NCI-H460 (cell line): ENCODE data around the gene GTF3C2. TPM values are rescaled to one million over a fixed set of nuclear protein-coding genes. Genes with fewer than 3 reads are reported as not detected.

Source experiments
- DNase-seq: peaks from one replicate; pipeline ENCODE4 v3.0.0-alpha.2; 2016; ENCODE audit warnings: low read depth; ENCODE audit errors: extremely low read depth
- polyA plus RNA-seq: library from polyadenylated mRNA; depleted of rRNA; stranded (reverse); fragments of >200 nt; gene quantifications from 2 replicates; pipeline ENCODE4 v1.2.3, GENCODE V29; 2014; cell fraction: nucleus; rRNA removed
- total RNA-seq: library from RNA; depleted of rRNA; stranded (reverse); fragments of >200 nt; shearing (Covaris generic); gene quantifications from 2 replicates; pipeline ENCODE4 v1.2.3, GENCODE V29; 2014; rRNA removed

Gene GTF3C2, protein sequence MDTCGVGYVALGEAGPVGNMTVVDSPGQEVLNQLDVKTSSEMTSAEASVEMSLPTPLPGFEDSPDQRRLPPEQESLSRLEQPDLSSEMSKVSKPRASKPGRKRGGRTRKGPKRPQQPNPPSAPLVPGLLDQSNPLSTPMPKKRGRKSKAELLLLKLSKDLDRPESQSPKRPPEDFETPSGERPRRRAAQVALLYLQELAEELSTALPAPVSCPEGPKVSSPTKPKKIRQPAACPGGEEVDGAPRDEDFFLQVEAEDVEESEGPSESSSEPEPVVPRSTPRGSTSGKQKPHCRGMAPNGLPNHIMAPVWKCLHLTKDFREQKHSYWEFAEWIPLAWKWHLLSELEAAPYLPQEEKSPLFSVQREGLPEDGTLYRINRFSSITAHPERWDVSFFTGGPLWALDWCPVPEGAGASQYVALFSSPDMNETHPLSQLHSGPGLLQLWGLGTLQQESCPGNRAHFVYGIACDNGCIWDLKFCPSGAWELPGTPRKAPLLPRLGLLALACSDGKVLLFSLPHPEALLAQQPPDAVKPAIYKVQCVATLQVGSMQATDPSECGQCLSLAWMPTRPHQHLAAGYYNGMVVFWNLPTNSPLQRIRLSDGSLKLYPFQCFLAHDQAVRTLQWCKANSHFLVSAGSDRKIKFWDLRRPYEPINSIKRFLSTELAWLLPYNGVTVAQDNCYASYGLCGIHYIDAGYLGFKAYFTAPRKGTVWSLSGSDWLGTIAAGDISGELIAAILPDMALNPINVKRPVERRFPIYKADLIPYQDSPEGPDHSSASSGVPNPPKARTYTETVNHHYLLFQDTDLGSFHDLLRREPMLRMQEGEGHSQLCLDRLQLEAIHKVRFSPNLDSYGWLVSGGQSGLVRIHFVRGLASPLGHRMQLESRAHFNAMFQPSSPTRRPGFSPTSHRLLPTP
- total RNA-seq, result 59.8 and 66.5 TPM in 2 replicates
- polyA plus RNA-seq, result 66.1 and 73.7 TPM in 2 replicates

DNA sequence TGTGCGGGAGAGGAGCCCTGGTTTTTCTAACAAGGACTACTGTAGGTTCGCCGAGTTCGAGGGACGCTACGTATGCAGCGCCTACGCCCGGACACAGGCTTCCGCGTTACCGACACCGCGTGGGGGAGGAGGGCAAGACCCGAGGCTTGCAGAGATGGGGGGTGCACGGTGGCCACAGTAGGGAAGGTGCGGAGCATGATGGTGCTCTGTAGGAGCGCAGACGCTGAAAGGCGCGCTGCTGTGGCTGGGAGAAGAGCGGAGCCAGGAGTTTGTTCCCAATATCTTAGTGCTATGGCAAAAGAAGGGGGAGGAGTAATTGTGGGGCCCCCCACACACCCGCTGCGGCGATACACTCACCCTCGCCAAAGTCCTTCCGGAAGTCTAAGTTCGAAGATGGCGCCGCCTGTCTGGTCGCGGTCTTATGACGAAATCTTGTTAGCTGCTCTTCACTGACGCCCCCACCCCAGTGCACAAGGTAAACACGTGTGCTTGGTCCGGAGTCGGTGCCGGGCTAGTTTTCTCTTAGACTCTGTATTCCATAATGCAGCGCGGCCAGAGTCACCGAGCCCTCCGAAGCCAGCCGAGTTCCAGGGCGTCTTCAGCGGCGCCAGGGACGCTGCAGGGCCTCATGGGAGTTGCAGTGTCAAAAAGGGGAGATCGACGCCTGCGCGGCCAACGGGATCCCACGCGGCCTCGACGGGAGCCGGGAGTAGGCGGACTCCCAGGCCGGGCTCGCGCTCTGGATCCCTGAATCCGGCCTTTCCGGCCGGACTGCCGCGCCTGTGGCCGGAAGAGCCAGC is at the start of gene GTF3C2:
TSS of gene GTF3C2 (minus strand) at position 383 of the 800 bp plus-strand sequence. CDS start 13,210 bp downstream, outside the sequence.
- peak; percentile 97 for DNase-seq

DNA sequence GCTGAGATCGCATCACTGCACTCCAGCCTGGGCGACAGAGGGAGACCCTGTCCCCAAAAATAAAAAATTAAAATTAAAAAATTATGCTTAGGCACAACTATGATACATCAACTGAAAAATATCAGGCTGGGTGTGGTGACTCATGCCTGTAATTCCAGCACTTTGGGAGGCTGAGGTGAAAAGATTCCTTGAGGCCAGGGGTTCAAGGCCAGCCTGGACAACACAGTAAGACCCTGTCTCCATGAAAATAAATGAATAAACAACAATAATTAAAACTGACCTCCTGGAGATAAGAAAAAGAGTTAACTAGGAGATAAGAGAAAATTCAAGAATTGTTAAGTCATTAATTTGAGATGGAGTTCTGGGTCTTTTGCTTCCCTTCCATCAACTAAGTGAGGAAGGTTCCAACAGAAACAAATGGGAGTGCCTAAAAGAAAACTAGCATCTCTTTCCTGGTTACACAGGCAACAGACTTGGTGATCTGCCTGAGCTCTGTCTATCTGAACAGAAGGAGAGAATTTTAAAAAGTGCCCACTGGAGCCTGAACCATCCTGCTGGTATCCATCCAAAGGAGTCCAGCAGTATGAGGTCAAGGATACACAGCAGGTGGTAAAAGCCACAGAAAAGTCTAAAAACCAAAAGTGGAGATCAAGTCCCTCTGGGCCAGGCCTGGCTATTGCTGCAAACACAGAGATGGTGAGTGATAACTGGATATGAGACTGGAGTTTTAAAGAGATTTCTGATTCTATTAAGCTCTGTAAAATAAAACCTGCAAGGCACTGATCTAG is 44.0 kb upstream of the GTF3C2 start:
- DNase-seq, result no peak

DNA sequence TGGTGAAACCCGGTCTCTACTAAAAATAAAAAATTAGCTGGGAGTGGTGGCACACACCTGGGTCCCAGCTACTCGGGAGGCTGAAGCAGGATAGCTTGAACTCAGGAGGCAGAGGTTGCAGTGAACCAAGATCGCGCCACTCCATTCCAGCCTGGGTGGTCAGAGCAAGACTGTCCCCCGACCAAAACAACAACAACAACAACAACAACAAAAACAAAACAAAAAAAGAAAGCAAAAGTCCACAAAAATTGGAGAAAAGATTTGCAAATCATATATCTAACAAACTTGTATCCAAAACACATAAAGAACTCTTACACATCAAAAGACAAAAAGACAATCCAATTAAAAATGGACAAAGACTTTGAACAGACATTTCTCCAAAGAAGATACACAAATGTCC is 42.4 kb upstream of the GTF3C2 start:
- DNase-seq, result no peak

DNA sequence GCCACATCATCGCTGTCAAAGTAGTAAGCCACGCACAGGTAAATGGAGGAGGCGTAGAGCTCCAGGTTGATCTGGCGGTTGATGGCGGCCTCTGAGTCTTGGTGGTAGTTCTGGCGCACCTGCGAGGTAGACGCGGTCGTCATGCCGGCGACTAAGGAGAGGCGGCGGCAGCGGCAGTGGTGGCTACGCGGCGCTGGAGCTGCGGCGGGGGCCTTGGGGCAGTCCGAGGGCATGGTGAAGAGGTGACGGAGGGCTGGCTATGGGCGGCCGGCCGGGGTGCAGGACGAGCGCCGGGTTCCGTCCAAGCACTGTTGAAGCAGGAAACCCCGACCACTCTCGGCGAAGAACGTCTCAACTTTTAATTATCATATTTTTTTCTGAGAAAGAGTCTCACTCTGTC is 36.7 kb upstream of the GTF3C2 start:
- DNase-seq, result no peak

DNA sequence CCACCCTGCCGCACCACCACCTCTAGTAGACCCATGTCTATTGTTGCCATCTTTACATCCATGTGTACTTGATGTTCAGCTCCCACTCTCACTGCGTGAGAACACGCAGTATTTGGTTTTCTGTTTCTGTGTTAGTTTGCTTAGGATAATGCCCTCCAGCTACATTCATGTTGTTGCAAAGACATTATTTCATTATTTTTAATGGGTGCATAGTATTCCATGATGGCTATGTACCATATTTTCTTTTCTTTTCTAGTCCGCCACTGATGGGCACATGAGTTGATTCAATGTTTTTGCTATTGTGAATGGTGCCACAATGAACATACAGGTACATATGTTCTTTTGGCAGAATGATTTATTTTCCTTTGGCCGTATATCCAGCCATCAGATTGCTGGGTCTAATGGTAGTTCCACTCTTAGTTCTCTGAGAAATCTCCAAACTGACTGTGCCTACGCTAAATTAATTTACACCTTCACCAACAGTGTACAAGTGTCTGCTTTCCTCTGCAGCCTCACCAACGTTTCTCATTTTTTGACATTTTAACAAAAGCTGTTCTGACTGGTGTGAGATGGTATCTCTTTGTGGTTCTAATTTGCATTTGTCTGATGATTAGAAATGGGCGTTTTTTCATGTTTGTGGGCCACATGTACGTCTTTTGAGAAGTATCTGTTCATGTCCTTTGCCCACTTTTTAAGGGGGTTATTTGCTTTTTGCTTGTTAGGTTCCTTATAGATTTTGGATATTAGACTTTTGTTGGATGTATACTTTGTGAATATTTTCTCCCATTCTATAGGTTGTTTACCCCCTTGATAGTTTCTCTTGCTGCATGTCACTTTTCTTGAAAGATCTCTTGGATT is 34.5 kb upstream of the GTF3C2 start:
- no peak for DNase-seq

DNA sequence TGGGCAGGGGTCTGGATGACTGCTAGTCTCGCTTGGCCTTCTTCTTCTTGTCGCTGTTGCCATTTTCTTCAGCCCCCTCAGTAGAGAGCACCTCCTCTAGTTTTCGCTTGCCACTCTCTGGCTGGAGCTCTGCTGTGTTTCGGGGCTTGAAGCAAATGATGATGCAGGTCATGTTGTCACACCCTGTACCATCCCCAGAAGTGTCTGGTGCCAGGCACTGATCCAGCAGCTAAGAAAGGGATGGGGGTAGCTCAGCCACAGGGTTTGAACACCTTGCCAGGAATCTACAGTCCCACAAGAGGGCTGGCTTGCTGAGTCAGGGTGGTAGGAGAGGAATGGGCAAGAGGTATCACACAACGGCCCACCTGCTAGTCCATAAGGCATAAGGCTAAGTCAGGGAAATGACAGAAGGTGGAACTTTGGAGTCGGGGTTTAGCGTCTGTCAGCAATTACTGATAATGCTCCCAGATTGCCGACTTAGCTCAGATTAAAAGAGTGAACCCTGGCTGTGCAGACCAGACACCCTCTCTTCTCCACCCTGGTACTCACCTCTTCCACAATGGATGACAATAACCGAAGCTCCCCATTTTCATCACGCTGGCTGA is 25.1 kb upstream of the GTF3C2 start:
- no peak for DNase-seq

DNA sequence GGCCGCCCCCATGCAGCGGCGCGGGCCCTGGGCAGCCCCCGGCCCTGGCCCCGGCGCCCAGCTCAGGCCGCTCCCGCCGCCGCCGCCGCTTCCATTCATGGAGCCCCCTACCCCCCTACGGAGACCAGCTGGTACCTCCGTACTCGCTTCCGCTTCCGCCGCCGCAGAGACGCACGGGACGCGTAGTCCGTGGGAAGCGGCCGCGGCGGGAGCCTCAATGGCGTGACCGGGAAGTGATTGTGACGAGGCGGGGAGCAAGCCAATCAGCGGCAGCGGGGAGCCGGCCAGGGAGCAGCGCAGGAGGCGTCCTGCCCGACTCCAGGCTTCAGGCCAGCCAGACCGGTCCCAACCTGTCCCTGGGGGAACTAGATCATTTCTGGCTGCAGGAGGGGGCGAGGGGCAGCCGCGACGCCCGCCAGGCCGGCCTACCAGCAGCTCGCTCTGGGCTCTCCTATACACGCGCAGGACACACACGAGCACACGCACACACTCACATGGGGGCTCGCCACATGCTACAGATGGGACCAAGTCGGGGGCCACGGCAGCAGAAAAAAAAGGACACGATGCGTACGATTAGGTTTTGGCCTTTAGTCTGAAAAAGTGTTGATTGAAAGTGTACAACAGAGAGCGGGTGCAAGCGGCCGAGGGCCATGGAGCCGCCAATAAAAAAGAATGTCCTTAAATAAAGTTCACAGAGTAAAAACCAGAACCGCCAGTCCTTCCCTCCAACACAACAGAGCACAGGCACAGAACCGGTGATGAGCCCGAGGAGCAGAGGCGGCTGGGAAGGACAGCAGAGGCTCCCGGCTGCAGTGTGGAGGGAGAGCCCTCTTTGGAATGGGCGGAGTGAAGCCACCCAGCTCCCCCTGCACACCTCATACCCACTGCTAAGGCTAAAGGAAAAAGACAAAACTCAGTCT is 24.3 kb upstream of the GTF3C2 start, which contains the start of gene ZNF513:
TSS of gene ZNF513 (minus strand) at position 109 of the 920 bp plus-strand sequence. CDS start 208 bp downstream, outside the sequence.
- DNase-seq, result peak; percentile 93

DNA sequence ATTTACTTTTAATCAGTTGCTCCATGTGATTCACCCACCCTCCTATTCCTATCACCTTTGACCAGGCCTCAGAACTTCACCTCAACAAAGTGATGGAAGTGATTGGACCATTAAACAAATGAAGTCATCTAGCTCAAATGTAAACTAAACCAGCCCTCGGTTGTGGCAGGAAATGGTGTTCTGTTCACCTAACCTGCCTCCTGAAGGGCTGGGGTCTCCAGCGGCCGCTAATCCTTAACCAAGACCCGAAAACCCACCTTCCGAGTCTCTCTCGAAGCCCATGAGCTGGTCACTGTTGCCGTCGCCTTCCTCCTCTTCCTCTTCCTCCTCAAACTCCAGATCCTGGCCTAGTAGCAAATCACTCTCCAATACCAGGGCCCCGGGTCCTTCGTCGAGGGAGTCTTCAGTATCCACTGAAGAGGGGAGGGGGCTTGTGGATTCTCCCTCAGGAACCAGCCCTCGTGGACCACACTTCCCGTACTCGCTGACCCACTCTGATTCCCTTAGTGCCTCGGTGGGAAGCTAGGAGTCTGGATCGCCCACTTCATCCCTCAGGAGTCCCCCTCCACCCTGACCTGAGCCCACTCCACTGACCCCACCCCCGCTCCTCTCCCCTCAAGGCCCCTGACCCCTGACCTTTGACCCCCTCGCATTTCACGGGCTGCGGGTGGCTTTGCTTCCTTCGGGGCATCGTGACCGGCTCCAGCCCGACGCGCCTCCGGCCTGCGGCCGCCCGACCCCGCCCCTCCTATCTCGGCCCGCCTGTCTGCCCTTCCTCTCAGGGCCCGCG is 23.5 kb upstream of the GTF3C2 start:
- peak; percentile 27 for DNase-seq

DNA sequence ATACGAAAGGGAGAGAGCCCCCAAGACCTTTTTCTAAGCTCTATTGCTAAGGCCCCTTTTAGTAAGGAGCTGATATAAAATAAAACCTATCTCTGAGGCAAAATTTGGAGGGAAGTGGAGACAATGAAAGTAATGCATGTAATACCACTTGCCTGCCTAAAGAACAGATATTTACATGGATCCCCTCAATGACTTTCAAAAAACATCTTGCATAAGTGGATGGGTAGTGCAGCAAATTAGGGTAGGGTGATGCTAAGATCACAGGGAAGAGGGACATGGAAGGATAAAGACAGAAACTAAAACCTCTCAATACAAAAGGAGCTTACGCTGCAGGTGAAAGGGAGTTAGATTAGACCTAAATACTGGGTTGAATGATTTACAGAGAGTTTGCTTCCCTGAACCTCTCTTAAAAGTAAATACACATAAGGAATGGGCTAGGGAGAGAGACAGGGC is 22.8 kb upstream of the GTF3C2 start:
- DNase-seq, result no peak

DNA sequence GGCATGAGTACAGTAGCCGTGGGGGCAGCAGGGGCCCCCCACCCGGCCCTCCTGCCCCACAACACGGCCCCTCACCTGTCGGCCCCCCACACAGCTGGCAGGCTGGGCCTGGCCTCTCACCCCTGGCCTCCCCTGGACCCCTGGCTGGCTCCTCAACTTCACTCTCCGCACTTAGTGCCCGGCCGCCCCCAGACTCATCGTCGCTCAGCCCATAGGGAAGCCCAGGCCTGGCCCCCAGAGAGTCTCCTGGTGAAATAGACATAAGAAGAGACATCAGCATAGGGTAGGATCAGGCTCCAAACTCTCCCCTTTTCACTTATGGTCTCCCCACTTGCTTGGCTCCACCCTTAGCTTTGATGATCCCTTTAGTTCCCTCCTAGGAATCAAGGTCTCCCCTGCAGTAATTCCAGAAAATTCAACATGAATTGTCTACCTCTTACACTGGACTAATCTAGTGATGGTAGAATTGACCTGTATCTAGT is 22.3 kb upstream of the GTF3C2 start:
- no peak for DNase-seq

DNA sequence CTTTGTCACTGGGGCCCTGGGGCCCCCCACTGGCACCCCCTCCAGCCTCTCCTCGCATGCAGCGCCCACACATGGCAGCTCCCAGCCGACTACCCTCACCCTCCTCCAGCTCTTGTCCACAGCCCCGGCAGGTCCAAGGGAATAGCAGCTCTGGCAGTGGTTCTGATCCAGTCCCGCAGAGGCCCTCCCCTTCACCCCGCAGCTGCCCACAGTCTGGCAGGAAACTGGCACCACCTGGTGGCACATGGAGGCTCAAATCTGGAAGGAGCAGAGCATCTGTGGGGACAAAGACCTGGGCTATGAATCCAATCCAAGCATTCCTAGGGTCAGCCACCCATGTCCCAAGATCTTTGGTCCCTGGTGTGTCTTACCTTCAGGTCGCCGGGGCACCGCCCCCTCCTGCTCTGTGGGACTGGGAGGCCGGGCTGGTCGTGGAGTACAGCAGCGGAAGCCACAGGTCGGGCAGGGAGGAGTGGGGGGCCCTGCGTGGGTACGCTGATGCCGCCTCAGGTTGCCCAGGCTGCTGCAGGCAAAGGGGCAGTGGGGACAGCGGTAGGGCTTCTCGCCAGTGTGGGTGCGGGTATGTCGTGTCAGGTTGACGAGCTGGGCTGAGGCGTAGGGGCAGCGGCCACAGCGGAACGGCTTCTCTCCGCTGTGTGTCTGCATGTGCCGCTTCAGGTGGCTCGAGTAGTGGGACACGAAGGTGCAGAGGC is 21.7 kb upstream of the GTF3C2 start:
- DNase-seq, result no peak

DNA sequence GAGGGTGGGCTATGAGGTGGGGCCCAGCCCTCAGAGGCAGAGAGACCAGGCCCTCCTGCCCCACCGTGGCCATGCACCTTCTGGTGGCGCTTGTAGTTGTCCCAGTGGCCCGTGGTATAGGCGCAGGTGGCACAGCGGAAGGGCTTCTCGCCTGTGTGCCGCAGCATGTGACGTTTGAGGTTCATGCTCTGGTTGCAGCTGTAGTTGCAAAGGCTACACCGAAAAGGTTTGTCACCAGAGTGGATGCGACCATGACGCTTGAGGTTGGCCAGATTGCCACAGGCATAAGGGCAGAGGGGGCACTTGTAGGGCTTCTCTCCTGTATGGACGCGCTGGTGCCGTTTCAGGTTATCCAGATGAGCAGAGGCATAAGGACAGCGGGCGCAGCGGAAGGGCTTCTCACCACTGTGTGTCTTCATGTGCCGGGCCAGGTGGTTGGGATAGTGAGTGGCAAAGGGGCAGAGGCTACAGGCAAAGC is 21.1 kb upstream of the GTF3C2 start:
- DNase-seq, result no peak

DNA sequence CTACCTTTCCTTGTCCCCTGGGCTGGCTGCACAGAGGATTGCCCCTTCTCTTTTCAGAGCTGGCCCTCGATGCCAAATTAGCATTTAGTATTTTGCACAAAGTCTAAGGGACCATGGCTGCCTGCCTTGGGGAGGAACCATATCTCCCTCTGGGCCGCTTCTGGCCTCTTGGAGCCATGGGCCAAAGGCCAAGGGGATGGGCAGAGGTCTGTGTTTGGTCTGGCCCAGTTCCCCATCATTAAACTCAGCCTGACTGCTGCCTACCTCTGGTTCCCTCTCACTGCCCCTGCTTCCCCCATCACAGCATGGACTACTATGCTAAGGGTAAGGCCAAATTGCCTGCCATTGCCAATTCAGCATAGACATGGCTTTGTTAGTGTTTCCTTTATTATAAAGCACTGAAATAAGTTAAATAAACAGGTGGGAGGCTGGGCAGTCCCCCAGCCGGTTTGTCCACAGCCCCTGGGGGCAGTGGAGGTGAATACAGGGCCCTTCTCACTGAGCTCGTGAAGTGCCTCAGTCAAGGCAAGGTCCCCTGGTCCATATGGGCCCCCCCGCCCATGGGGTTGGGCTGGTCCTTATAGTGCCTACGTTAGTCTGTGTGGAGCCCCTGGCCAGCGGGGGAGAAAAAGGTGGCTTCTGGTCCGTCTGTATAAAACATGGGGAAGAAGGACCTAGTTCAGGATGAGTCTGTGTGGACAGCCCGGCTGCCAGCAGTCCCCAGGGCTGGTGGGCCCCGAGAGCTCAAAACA is 20.5 kb upstream of the GTF3C2 start:
- DNase-seq, result no peak

DNA sequence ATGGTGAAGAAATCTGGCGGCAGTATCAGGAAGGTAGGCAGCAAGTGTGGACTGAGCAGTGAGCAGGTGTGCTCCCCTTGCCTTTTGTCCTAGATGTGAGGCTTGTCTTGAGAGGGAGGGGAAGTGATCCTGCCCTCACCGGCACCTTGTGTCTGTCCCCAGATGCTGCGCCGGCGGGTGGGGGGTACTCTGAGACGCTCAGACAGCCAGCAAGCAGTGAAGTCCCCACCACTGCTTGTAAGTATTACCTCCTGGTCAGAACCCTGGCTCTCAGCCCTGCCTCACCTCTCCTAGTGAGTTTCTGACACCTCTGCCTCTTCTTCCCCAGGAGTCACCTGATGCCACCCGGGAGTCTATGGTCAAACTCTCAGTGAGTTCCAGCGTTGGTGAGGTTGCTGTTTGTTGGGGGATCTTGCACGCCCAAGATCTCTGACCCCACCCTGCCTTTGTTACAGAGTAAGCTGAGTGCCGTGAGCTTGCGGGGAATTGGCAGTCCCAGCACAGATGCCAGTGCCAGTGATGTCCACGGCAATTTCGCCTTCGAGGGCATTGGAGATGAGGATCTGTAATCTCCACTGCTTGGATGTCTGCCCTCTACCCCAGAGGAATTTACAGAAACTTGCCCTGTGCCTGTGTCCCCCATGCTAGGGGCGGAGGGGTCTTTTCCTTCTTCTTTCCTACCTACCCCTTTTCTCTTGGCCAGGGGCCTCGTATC is 19.7 kb upstream of the GTF3C2 start:
- DNase-seq, result no peak
